ENCODE results near the gene FHOD3. TPM values are rescaled to one million over a fixed set of nuclear protein-coding genes. Genes with fewer than 3 reads are reported as not detected.

FHOD3 gene
- total RNA-seq, 1 experiment from 2014 or later = 5.0 TPM

DNA sequence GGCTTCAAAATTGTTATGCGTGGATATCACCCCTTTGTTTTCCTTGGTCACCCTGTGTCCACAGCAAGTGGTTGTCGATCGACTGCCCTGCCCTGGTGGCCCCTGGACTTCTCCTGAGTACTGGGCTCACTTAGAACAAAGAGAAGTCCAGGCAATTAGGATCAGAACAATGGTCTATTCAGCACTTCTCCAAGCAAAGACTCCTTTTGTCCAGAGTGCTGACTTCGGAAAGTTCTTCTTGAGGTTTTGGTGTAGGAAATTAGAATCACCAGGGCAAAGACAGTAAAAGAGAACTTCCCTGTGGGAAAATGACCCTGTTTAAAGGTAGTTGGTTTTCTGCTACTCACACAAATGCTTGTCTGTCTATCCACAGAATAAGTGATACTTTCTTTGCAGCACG, 173.9 kb downstream of the FHOD3 start:
- H3K27me3 Mint-ChIP-seq (ENCODE audit: insufficient read depth, unreplicated experiment) = no peaks in the 10 kb centered on the region
- intact Hi-C loops (cut with micrococcal nuclease) = no loop called here
- H3K27ac Mint-ChIP-seq (ENCODE audit: low read depth, unreplicated experiment) = no peak overlapping the region
- H3K36me3 Mint-ChIP-seq (ENCODE audit: insufficient read depth, unreplicated experiment) = no peaks in the 10 kb centered on the region
- no peak for TF ChIP-seq CTCF (IDR thresholded peaks at IDR 0.05; ENCODE audit: unreplicated experiment)
- BruUV-seq (replicated peaks) = no TSS peak
- POLR2A ChIA-PET = no interaction called here
- no peak for DNase-seq (ENCODE audit: unreplicated experiment)
- H3K4me1 Mint-ChIP-seq (ENCODE audit: insufficient read depth, unreplicated experiment) = no peaks in the 10 kb centered on the region
- CTCF ChIA-PET = interaction anchor here (0.6 kb wide), 1 partner anchor 66 kb away, joined by 3 read pairs; no protein-coding TSS in a partner anchor
- H3K9me3 Mint-ChIP-seq (ENCODE audit: unreplicated experiment) = no peaks in the 10 kb centered on the region
- no peak overlapping the region for H3K4me3 Mint-ChIP-seq (ENCODE audit: unreplicated experiment)

DNA sequence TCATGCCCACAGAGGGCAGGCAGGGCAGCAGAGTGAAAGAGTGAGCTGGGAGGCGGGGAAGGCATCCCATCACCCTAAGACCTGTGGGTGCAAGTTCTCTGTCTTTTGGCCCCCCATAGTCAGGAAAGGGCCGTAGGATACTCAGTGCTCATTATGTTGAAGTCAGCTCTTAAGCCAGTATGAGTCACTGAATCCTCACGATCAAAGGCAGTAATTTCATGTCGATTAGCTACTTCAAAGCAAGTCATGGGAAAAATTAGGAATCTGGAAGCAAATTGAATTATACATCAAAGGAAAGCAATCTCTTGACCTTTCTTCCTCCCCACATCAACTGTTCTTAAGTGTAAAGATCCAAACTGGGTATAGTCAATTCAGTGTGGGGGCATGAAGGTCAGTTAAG, 178.9 kb downstream of the FHOD3 start:
- intact Hi-C loops (cut with micrococcal nuclease) = no loop called here
- ChIA-PET CTCF (interaction anchor here (0.5 to 0.6 kb wide), 2 partner anchors 65 to 1073 kb away, joined by 4 to 5 read pairs; no protein-coding TSS in a partner anchor), POLR2A (interaction anchor here (0.6 kb wide), 1 partner anchor 179 kb away, joined by 3 read pairs; the partner anchor contains the start of gene FHOD3)
- no peak for DNase-seq (ENCODE audit: unreplicated experiment)
- Mint-ChIP-seq H3K36me3 (ENCODE audit: insufficient read depth, unreplicated experiment) (no peaks in the 10 kb centered on the region), H3K4me3 (ENCODE audit: unreplicated experiment) (no peak overlapping the region), H3K27ac (ENCODE audit: low read depth, unreplicated experiment) (no peak overlapping the region), H3K4me1 (ENCODE audit: insufficient read depth, unreplicated experiment) (no peaks in the 10 kb centered on the region), H3K27me3 (ENCODE audit: insufficient read depth, unreplicated experiment) (no peaks in the 10 kb centered on the region), H3K9me3 (ENCODE audit: unreplicated experiment) (peaks cover 6% of the 10 kb centered on the region)
- no peak for TF ChIP-seq CTCF (IDR thresholded peaks at IDR 0.05; ENCODE audit: unreplicated experiment)
- BruUV-seq (replicated peaks) = no TSS peak

GRCh38 chr18:36477776-36478175, 180.3 kb downstream of the FHOD3 start:
- Mint-ChIP-seq H3K4me1 (ENCODE audit: insufficient read depth, unreplicated experiment) (peaks cover 5% of the 10 kb centered on the region), H3K9me3 (ENCODE audit: unreplicated experiment) (peaks cover 6% of the 10 kb centered on the region), H3K27ac (ENCODE audit: low read depth, unreplicated experiment) (no peak overlapping the region), H3K4me3 (ENCODE audit: unreplicated experiment) (no peak overlapping the region), H3K36me3 (ENCODE audit: insufficient read depth, unreplicated experiment) (no peaks in the 10 kb centered on the region), H3K27me3 (ENCODE audit: insufficient read depth, unreplicated experiment) (no peaks in the 10 kb centered on the region)
- no peak for TF ChIP-seq CTCF (IDR thresholded peaks at IDR 0.05; ENCODE audit: unreplicated experiment)
- POLR2A ChIA-PET = interaction anchor here (0.6 kb wide), 1 partner anchor 39 kb away, joined by 3 read pairs; no protein-coding TSS in a partner anchor
- intact Hi-C loops (cut with micrococcal nuclease) = no loop called here
- CTCF ChIA-PET = no interaction called here
- no peak for DNase-seq (ENCODE audit: unreplicated experiment)
- no TSS peak for BruUV-seq (replicated peaks)

GRCh38 chr18:36481201-36481657, 183.7 kb downstream of the FHOD3 start:
- ChIA-PET POLR2A (no interaction called here), CTCF (interaction anchor here (0.7 kb wide), 1 partner anchor 507 kb away, joined by 4 read pairs; no protein-coding TSS in a partner anchor)
- no peak for DNase-seq (ENCODE audit: unreplicated experiment)
- Mint-ChIP-seq H3K4me1 (ENCODE audit: insufficient read depth, unreplicated experiment) (peaks cover 13% of the 10 kb centered on the region), H3K27me3 (ENCODE audit: insufficient read depth, unreplicated experiment) (no peaks in the 10 kb centered on the region), H3K36me3 (ENCODE audit: insufficient read depth, unreplicated experiment) (no peaks in the 10 kb centered on the region), H3K4me3 (ENCODE audit: unreplicated experiment) (no peak overlapping the region), H3K27ac (ENCODE audit: low read depth, unreplicated experiment) (no peak overlapping the region), H3K9me3 (ENCODE audit: unreplicated experiment) (peaks cover 6% of the 10 kb centered on the region)
- intact Hi-C loops (cut with micrococcal nuclease) = no loop called here
- TF ChIP-seq CTCF (IDR thresholded peaks at IDR 0.05; ENCODE audit: unreplicated experiment) = no peak
- no TSS peak for BruUV-seq (replicated peaks)
